A549 treated with dexamethasone at 1 μM for 4 hours (cell line): Measurements from ENCODE around the gene HLA-DPA1. TPM values are rescaled to one million over a fixed set of nuclear protein-coding genes. Genes with fewer than 3 reads are reported as not detected.

ENCODE experiments used
- total RNA-seq: library from RNA; stranded (reverse); fragments of 200-300 nt; extraction: Qiagen RNA extraction; gene quantifications from 5 replicates; pipeline ENCODE4 v1.2.3, GENCODE V29; 2022

Gene HLA-DPA1
- 0.09 to 0.11 TPM in 2 of 5 replicates, not detected in the others for total RNA-seq

GRCh38 chr6:33073431-33073871 lies at the start of gene HLA-DPA1:
Gene HLA-DPA1, minus strand, starts transcription at chr6:33073649.

GRCh38 chr6:33075568-33076405 lies 2.3 kb upstream of the HLA-DPA1 start, which contains the start of gene HLA-DPB1:
Gene HLA-DPB1, plus strand, starts transcription at chr6:33075990. Its CDS starts 52 bp downstream, at chr6:33076042.

Other genes with a start within 250 kb of the HLA-DPA1 start
- gene TAP2, start 234.9 kb downstream of the HLA-DPA1 start, total RNA-seq: 16.4 to 22.6 TPM (median 18.9 TPM) in 5 replicates
- gene PSMB8, start 229.6 kb downstream of the HLA-DPA1 start, total RNA-seq: 16.6 to 22.5 TPM (median 18.3 TPM) in 5 replicates
- gene TAP1, start 219.9 kb downstream of the HLA-DPA1 start, total RNA-seq: 33.3 to 38.0 TPM (median 35.1 TPM) in 5 replicates
- gene PSMB9, start 219.5 kb downstream of the HLA-DPA1 start, total RNA-seq: 15.3 to 22.0 TPM (median 17.4 TPM) in 5 replicates
- gene HLA-DMB, start 132.6 kb downstream of the HLA-DPA1 start, total RNA-seq: 1.4 to 1.9 TPM (median 1.7 TPM) in 5 replicates
- gene HLA-DMA, start 120.6 kb downstream of the HLA-DPA1 start, total RNA-seq: 2.5 to 3.9 TPM (median 3.3 TPM) in 5 replicates
- 105 to 148 TPM (median 138 TPM) in 5 replicates for gene BRD2, start 105.1 kb downstream of the HLA-DPA1 start, total RNA-seq
- 0.09 TPM in 1 of 5 replicates, not detected in the others for gene HLA-DOA, start 64.1 kb downstream of the HLA-DPA1 start, total RNA-seq
- not detected in 5 replicates for gene HLA-DPB1, start 2.3 kb upstream of the HLA-DPA1 start, total RNA-seq
- gene COL11A2, start 118.8 kb upstream of the HLA-DPA1 start, total RNA-seq: 0.51 to 0.91 TPM (median 0.81 TPM) in 5 replicates
- gene RXRB, start 127.0 kb upstream of the HLA-DPA1 start, total RNA-seq: 16.1 to 20.8 TPM (median 19.2 TPM) in 5 replicates
- 103 to 110 TPM (median 108 TPM) in 5 replicates for gene SLC39A7, start 127.2 kb upstream of the HLA-DPA1 start, total RNA-seq
- gene HSD17B8, start 131.0 kb upstream of the HLA-DPA1 start, total RNA-seq: 12.2 to 14.2 TPM (median 13.3 TPM) in 5 replicates
- gene RING1, start 134.9 kb upstream of the HLA-DPA1 start, total RNA-seq: 21.2 to 24.5 TPM (median 23.0 TPM) in 5 replicates
- 14.2 to 19.1 TPM (median 17.5 TPM) in 5 replicates for gene VPS52, start 198.2 kb upstream of the HLA-DPA1 start, total RNA-seq
- gene RPS18, start 198.4 kb upstream of the HLA-DPA1 start, total RNA-seq: 2,103 to 2,754 TPM (median 2,159 TPM) in 5 replicates
- gene B3GALT4, start 203.5 kb upstream of the HLA-DPA1 start, total RNA-seq: 0.44 to 0.85 TPM (median 0.71 TPM) in 5 replicates
- gene WDR46, start 215.6 kb upstream of the HLA-DPA1 start, total RNA-seq: 47.9 to 56.2 TPM (median 52.0 TPM) in 5 replicates
- 100 to 141 TPM (median 110 TPM) in 5 replicates for gene PFDN6, start 216.0 kb upstream of the HLA-DPA1 start, total RNA-seq
- gene RGL2, start 225.3 kb upstream of the HLA-DPA1 start, total RNA-seq: 8.6 to 14.7 TPM (median 12.5 TPM) in 5 replicates
- 33.4 to 52.9 TPM (median 47.7 TPM) in 5 replicates for gene TAPBP, start 240.4 kb upstream of the HLA-DPA1 start, total RNA-seq
- gene ZBTB22, start 244.1 kb upstream of the HLA-DPA1 start, total RNA-seq: 2.3 to 3.4 TPM (median 2.9 TPM) in 5 replicates
- 34.5 to 37.5 TPM (median 36.6 TPM) in 5 replicates for gene DAXX, start 249.3 kb upstream of the HLA-DPA1 start, total RNA-seq